ENCODE measurements around the gene C1QL2. TPM values are rescaled to one million over a fixed set of nuclear protein-coding genes. Genes with fewer than 3 reads are reported as not detected.

Gene C1QL2
- polyA plus RNA-seq, 1 donor from 2014 or later: not detected

DNA sequence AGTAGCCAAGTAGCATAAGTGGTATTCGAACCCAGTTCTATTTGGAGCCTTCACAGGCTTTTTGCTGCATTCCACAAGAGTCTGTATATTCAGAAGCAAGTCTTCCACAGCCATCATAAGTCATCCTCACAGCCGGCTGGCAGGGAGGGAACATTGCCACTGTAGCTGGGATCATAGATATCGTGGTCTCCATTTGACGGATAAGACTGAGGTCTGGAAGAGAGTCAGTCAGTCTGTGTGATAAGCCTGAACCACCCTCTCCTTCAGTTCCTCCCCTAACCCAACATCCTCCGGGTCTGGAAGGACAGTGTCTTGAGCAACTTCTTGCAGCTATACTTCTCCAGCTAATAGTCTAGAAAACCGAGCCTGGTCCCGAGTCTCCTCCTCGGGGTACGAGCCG, 17.0 kb upstream of the C1QL2 start:
- TF ChIP-seq EP300 (conservative IDR thresholded peaks at IDR 0.05; ENCODE audit: poor library complexity, severe bottlenecking): no peak
- TF ChIP-seq, protein P1, sequence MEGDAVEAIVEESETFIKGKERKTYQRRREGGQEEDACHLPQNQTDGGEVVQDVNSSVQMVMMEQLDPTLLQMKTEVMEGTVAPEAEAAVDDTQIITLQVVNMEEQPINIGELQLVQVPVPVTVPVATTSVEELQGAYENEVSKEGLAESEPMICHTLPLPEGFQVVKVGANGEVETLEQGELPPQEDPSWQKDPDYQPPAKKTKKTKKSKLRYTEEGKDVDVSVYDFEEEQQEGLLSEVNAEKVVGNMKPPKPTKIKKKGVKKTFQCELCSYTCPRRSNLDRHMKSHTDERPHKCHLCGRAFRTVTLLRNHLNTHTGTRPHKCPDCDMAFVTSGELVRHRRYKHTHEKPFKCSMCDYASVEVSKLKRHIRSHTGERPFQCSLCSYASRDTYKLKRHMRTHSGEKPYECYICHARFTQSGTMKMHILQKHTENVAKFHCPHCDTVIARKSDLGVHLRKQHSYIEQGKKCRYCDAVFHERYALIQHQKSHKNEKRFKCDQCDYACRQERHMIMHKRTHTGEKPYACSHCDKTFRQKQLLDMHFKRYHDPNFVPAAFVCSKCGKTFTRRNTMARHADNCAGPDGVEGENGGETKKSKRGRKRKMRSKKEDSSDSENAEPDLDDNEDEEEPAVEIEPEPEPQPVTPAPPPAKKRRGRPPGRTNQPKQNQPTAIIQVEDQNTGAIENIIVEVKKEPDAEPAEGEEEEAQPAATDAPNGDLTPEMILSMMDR (IDR thresholded peaks at IDR 0.05; ENCODE audit: poor library complexity, severe bottlenecking): no peak
- TF ChIP-seq MXI1 (conservative IDR thresholded peaks at IDR 0.05; ENCODE audit: poor library complexity, severe bottlenecking): no peak
- no peak for TF ChIP-seq SMC3 (conservative IDR thresholded peaks at IDR 0.05; ENCODE audit: poor library complexity)
- TF ChIP-seq EZH2 (IDR thresholded peaks at IDR 0.05; ENCODE audit: borderline replicate concordance, insufficient read depth, low read length, poor library complexity, severe bottlenecking): no peak
- TF ChIP-seq, protein P2, sequence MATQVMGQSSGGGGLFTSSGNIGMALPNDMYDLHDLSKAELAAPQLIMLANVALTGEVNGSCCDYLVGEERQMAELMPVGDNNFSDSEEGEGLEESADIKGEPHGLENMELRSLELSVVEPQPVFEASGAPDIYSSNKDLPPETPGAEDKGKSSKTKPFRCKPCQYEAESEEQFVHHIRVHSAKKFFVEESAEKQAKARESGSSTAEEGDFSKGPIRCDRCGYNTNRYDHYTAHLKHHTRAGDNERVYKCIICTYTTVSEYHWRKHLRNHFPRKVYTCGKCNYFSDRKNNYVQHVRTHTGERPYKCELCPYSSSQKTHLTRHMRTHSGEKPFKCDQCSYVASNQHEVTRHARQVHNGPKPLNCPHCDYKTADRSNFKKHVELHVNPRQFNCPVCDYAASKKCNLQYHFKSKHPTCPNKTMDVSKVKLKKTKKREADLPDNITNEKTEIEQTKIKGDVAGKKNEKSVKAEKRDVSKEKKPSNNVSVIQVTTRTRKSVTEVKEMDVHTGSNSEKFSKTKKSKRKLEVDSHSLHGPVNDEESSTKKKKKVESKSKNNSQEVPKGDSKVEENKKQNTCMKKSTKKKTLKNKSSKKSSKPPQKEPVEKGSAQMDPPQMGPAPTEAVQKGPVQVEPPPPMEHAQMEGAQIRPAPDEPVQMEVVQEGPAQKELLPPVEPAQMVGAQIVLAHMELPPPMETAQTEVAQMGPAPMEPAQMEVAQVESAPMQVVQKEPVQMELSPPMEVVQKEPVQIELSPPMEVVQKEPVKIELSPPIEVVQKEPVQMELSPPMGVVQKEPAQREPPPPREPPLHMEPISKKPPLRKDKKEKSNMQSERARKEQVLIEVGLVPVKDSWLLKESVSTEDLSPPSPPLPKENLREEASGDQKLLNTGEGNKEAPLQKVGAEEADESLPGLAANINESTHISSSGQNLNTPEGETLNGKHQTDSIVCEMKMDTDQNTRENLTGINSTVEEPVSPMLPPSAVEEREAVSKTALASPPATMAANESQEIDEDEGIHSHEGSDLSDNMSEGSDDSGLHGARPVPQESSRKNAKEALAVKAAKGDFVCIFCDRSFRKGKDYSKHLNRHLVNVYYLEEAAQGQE (IDR thresholded peaks at IDR 0.05; ENCODE audit: borderline replicate concordance): no peak
- no peak for TF ChIP-seq TAF1 (IDR thresholded peaks at IDR 0.05; ENCODE audit: low read depth)
- no peak for TF ChIP-seq POLR2AphosphoS5 (IDR thresholded peaks at IDR 0.05)
- no peak for TF ChIP-seq RAD21 (conservative IDR thresholded peaks at IDR 0.05)
- Histone ChIP-seq H3K4me3 (ENCODE audit: low read length) (no peak overlapping the region), H3K27me3 (ENCODE audit: insufficient read depth, low read depth, low read length) (no peaks in the 10 kb centered on the region), H3K79me2 (replicated peaks; ENCODE audit: insufficient read depth, low read length) (no peaks in the 10 kb centered on the region), H3K4me2 (ENCODE audit: low read length) (no peak overlapping the region), H3K9me2 (ENCODE audit: insufficient read depth, low read length) (no peaks in the 10 kb centered on the region), H3F3A (ENCODE audit: insufficient read depth, low read length, poor library complexity, severe bottlenecking) (no peaks in the 10 kb centered on the region), H3K9me3 (ENCODE audit: low read length) (no peaks in the 10 kb centered on the region), H3K27ac (ENCODE audit: low read length) (no peak overlapping the region), H4K20me1 (ENCODE audit: insufficient read depth) (no peaks in the 10 kb centered on the region), H3K36me3 (ENCODE audit: insufficient read depth, low read length) (no peaks in the 10 kb centered on the region), H2AFZ (ENCODE audit: low read depth, low read length) (no peak overlapping the region), H3K9ac (ENCODE audit: low read length) (no peak overlapping the region)

DNA sequence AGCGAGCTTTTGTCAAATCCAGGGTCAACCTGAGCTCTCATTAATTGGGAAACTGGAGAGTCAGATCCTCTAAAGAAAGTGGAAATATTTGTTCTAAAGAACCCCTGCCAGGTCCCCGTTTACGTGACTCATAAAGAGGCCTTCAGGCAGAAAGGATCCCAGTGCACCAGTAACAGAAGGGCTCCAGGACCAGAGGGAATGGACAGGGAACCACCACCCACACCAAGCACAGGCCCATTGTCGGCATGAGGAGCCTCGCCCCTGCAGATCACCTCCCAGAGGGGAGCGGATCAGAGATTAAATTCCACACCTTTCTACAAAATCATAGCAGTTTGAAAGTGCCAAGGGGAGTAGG, 16.4 kb upstream of the C1QL2 start:
- Histone ChIP-seq H4K20me1 (ENCODE audit: insufficient read depth) (no peaks in the 10 kb centered on the region), H3K27ac (ENCODE audit: low read length) (no peak overlapping the region), H3K4me2 (ENCODE audit: low read length) (no peak overlapping the region), H3K9ac (ENCODE audit: low read length) (no peak overlapping the region), H3K27me3 (ENCODE audit: insufficient read depth, low read depth, low read length) (no peaks in the 10 kb centered on the region), H3F3A (ENCODE audit: insufficient read depth, low read length, poor library complexity, severe bottlenecking) (no peaks in the 10 kb centered on the region), H3K36me3 (ENCODE audit: insufficient read depth, low read length) (no peaks in the 10 kb centered on the region), H3K9me2 (ENCODE audit: insufficient read depth, low read length) (no peaks in the 10 kb centered on the region), H2AFZ (ENCODE audit: low read depth, low read length) (no peak overlapping the region), H3K79me2 (replicated peaks; ENCODE audit: insufficient read depth, low read length) (no peaks in the 10 kb centered on the region), H3K4me3 (ENCODE audit: low read length) (no peak overlapping the region), H3K9me3 (ENCODE audit: low read length) (no peaks in the 10 kb centered on the region)
- TF ChIP-seq RAD21 (conservative IDR thresholded peaks at IDR 0.05): no peak
- no peak for TF ChIP-seq EP300 (conservative IDR thresholded peaks at IDR 0.05; ENCODE audit: poor library complexity, severe bottlenecking)
